Motor neuron (in vitro differentiated cells): ENCODE results near the gene FUZ. TPM values are rescaled to one million over a fixed set of nuclear protein-coding genes. Genes with fewer than 3 reads are reported as not detected.

Experiments used
- ATAC-seq, 8 experiments: fragments of 200-7000 bp; cut with Tn5 transposase; replicated peaks in 6 of 8; 2 replicates each; pipeline ENCODE4 v1.8.0; 2021; ENCODE audit warnings: mild to moderate bottlenecking in 8 of 8, moderate library complexity in 8 of 8
- H3K27ac ChIP-seq, 2 donors: fragments of 250-450 bp; sonication (Bioruptor Pico); 2 replicates each; pipeline ENCODE4 v1.9.0; 2021; ENCODE audit warnings: antibody characterized with exemption in 2 of 2, mild to moderate bottlenecking in 2 of 2, moderate library complexity in 1 of 2
- H3K4me1 ChIP-seq, 2 donors: fragments of 250-450 bp; sonication (Bioruptor Pico); replicated peaks in 1 of 2; 2 replicates each; pipeline ENCODE4 v1.6.1; 2021; ENCODE audit warnings: antibody characterized with exemption in 2 of 2, mild to moderate bottlenecking in 2 of 2, moderate library complexity in 1 of 2
- H3K4me3 ChIP-seq, 5 donors: fragments of 250-450 bp; sonication (Bioruptor Pico); 2 replicates each; pipeline ENCODE4 v1.9.0; 2021; ENCODE audit warnings: antibody characterized with exemption in 5 of 5, mild to moderate bottlenecking in 5 of 5, moderate library complexity in 4 of 5
- WGBS, 10 experiments: fragments of 450-650 bp; shearing (Covaris generic); methylation state at CpG; one replicate each; pipeline ENCODE4 v1.0.0; 2022; 5-methylcytosine and 5-hydroxymethylcytosine counted together
- in situ Hi-C, 9 experiments: fragments of 400-800 bp; cut with MboI; loops; one replicate each; pipeline ENCODE4 v1.15.0; 2021; ENCODE audit warnings: low sequenced_read_pairs in 9 of 9, low pct_unique_long_range_greater_than_20kb in 2 of 9; ENCODE audit not compliant: unreplicated experiment in 9 of 9
- total RNA-seq, 8 experiments: library from RNA; unstranded; fragments of 300-600 nt; gene quantifications; 2 replicates each; pipeline versions ENCODE4 v1.2.3 to v1.2.4, GENCODE V29; 2022

Gene FUZ
- total RNA-seq, 8 experiments from 2014 or later, result 9.9 to 27.1 (median 16.2) TPM

- Histone ChIP-seq H3K27ac (no peak overlapping the region), H3K4me3 (no peak overlapping the region), H3K4me1 (peaks cover 16 to 21% of the 10 kb centered on the region in 2 donors)
- in situ Hi-C loops, result no loop called here
- no peak for ATAC-seq
- WGBS, 10 experiments, result 80% methylated on average over 2 of the region's 18 CpGs; no CpG with 5 or more reads in 9 of the 10 experiments
Measured at GRCh38 chr19:49856574-49857021, 43.5 kb upstream of the FUZ start.

- peak overlapping the region in 1 of 2 donors; percentile 6 for H3K27ac ChIP-seq
- in situ Hi-C loops, result no loop called here
- peaks cover 16 to 17% of the 10 kb centered on the region in 2 donors for H3K4me1 ChIP-seq
- ATAC-seq, result no peak
- WGBS, 10 experiments, result 88 to 100% (median 97%) methylated on average over 2 to 7 of the region's 21 CpGs; no CpG with 5 or more reads in 6 of the 10 experiments
- H3K4me3 ChIP-seq, result no peak overlapping the region
Measured at GRCh38 chr19:49855676-49856573, 42.8 kb upstream of the FUZ start.

DNA sequence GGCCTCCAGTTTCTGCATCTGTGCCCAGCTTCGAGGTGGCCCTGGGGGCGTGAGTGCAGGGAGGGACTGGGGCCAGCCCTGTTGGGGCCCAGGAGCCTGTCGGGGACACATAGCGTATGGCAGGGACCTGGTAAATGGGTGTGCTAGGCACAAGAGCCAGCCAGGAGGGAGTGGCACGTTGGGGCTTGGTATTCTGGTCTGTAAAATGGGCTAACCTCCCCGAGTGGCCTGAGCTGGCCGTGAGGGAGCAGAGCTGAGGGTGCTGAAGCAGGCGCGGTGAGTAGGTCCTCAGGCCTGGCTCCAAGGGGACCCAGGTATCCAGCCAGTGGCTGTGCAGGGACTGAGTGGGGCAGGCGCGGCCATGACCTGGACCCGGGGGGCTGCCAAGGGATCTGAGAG, 42.2 kb upstream of the FUZ start:
- Histone ChIP-seq H3K4me3 (no peak overlapping the region), H3K27ac (no peak overlapping the region), H3K4me1 (peaks cover 16% of the 10 kb centered on the region in 2 donors)
- 67 to 100% (median 84%) methylated on average over 2 to 4 of the region's 12 CpGs; no CpG with 5 or more reads in 6 of the 10 experiments for WGBS, 10 experiments
- in situ Hi-C loops, result no loop called here
- no peak for ATAC-seq

DNA sequence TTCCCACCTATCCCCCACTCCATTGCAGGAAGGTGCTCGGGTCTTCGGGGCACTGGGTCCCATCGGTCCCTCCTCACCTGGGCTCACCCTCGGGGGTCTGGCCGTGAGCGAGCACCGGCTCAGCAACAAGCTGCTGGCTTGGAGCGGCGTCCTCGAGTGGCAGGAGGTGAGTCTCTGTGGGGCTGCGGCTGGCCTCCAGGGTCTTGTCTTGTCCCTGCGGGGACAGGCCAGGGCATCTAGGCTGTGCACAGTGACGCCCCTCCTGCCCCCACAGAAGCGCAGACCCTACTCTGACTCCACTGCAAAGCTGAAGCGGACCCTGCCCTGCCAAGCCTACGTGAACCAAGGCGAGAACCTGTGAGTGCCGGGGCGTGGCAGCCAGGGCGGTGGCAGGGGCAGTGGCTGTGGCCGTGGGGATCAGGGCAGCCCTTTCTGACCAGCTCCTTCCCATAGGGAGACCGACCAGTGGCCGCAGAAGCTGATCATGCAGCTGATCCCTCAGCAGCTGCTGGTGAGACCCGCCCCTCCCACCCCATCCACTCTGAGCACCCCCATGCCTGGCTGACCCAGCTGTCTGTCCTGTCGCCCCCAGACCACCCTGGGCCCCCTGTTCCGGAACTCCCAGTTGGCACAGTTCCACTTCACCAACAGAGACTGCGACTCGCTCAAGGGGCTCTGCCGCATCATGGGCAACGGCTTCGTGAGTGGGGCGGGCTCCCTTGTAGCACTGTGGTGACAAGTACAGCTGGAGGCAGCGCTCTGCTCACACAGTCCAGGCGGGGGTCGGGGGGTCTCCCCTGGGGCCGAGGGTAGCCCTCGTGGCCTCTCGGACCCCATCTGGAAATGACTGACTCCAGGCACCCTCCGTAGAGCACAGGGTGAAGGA, 41.5 kb upstream of the FUZ start:
- H3K4me3 ChIP-seq, result no peak overlapping the region
- H3K27ac ChIP-seq, result no peak overlapping the region
- ATAC-seq, result no peak
- in situ Hi-C loops, result no loop called here
- peaks cover 16 to 20% of the 10 kb centered on the region in 2 donors for H3K4me1 ChIP-seq
- WGBS, 10 experiments, result 80 to 90% methylated on average over 1 to 4 of the region's 39 CpGs; no CpG with 5 or more reads in 8 of the 10 experiments

- no peak for ATAC-seq
- in situ Hi-C loops, result no loop called here
- Histone ChIP-seq H3K4me3 (no peak overlapping the region), H3K27ac (no peak overlapping the region), H3K4me1 (peaks cover 16 to 20% of the 10 kb centered on the region in 2 donors)
- 71 to 100% (median 90%) methylated on average over 2 to 4 of the region's 10 CpGs; no CpG with 5 or more reads in 5 of the 10 experiments for WGBS, 10 experiments
Measured at GRCh38 chr19:49853852-49854377, 40.8 kb upstream of the FUZ start.

- Histone ChIP-seq H3K27ac (no peak overlapping the region), H3K4me3 (peak overlapping the region; percentile 87 to 99 (median 96)), H3K4me1 (peaks cover 16 to 20% of the 10 kb centered on the region in 2 donors)
- 40 to 100% (median 71%) methylated on average over 1 to 12 of the region's 14 CpGs; no CpG with 5 or more reads in 2 of the 10 experiments for WGBS, 10 experiments
- in situ Hi-C loops, result no loop called here
- no peak for ATAC-seq
Measured at GRCh38 chr19:49852631-49853126, 39.6 kb upstream of the FUZ start.

- WGBS, 10 experiments, result 0 to 18% (median 2%) methylated on average over 3 to 29 of the region's 78 CpGs; no CpG with 5 or more reads in 5 of the 10 experiments
- in situ Hi-C loops, result no loop called here
Measured at GRCh38 chr19:49851456-49852259, 38.6 kb upstream of the FUZ start.

DNA sequence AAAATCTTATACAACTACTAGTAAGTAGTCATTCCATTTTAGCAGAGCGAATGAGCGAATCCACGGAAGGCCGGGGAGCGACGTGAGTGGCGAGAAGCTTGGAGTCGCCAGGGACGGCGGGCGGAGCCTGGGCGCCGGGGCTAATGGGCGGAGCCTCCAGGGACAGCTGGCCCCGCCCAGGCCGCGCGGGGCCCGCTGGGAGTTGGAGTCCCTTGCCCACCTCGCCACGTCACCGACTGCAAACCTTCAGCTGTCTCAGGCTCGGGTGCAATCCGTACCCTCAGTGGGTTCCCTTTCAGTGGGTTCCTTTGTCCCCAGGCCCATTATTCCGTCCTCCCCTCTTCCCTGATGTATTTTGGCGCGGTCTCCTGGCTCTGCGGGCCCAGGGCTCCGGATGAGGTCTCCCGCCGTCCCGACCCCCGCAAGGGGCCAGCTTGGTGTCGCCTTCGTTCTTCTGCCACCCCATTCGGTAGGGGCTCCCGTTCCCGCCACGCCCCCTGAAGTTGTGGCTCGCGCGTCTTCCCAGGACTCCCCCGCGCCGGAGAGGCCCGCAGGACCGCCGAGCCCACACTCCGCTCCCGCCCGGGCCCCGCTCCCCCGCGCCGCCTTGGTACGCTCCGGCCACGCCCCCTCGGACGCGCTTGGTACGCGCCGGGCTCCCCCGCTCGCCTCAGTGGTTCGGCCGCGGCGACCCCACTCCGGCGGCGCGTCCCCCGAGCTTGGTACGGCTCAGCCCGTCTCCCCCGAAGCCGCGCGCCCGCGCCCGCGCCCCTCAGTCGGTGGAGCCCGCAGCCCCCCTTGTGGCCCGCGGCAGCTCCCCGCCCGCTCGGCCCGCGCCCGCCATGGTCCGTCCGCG, 37.6 kb upstream of the FUZ start, which contains the start of gene PTOV1:
TSS of gene PTOV1 (plus strand) at position 673 of the 856 bp plus-strand sequence.
- H3K4me1 ChIP-seq, result peaks cover 16 to 20% of the 10 kb centered on the region in 2 donors
- peak within 1 kb of the TSS; percentile 97 to 99 for H3K27ac ChIP-seq
- H3K4me3 ChIP-seq, result peak within 1 kb of the TSS; percentile 87 to 99 (median 96)
- 0 to 2% (median 0%) methylated on average over 1 to 25 of the region's 98 CpGs; no CpG with 5 or more reads in 6 of the 10 experiments for WGBS, 10 experiments
- in situ Hi-C loops, result no loop called here
- peak; percentile 84 to 88 (median 86) for ATAC-seq

More at GRCh38 chr19:49851456-49852259, 38.6 kb upstream of the FUZ start:
- peak; percentile 3 to 43 (median 16) for ATAC-seq
- peak overlapping the region; percentile 97 to 99 for H3K27ac ChIP-seq
- H3K4me1 ChIP-seq, result peaks cover 16 to 20% of the 10 kb centered on the region in 2 donors
- peak overlapping the region; percentile 87 to 99 (median 96) for H3K4me3 ChIP-seq

GRCh38 chr19:49850221-49850486, 37.1 kb upstream of the FUZ start:
- H3K4me3 ChIP-seq, result peak overlapping the region; percentile 87 to 99 (median 96)
- H3K27ac ChIP-seq, result peak overlapping the region; percentile 14 to 99
- peaks cover 16 to 20% of the 10 kb centered on the region in 2 donors for H3K4me1 ChIP-seq
- 38 to 100% (median 62%) methylated on average over 1 to 11 of the region's 12 CpGs; no CpG with 5 or more reads in 3 of the 10 experiments for WGBS, 10 experiments
- ATAC-seq, result no peak
- in situ Hi-C loops, result no loop called here

DNA sequence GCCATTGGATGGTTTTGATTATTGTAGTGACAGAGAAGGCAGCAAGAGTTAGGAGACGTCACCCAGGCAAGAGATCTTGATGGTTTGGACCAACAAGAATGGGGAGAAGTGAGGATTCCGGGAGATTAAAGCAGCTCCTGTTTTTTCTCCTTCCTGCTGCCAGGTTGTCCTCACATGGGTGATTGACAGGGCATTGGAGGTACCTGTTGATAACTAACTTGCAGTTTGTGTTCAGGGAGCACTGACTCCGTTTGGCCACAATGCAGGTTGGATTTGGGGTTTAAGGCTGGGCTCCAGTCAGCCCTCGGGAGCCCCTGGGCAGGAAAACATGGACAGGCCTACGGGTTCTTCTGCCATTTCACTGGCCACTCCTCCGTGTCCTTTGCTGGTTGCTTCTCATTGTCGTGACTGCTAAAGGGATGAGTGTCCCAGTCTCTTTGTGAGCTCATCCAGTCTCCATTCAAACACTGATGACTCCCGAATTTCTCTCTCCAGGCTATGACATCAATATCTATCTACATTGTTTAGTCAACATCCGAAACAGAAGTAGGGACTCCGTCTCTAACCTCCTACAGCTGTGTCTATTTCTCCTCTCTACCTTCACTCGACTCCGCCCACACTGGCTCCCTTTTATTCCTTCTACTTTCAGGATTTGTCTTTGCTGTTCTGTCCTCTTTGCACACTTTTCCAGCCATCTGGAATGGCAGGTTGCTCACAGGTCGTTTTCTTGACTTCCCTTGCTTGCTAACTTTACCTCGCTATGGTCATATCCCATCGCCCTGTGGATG, 36.5 kb upstream of the FUZ start:
- in situ Hi-C loops, result no loop called here
- Histone ChIP-seq H3K4me3 (peak overlapping the region in 4 of 5 donors; percentile 87 to 99 (median 96)), H3K4me1 (peaks cover 16 to 20% of the 10 kb centered on the region in 2 donors), H3K27ac (peak overlapping the region; percentile 14 to 99)
- WGBS, 10 experiments, result 0 to 91% (median 75%) methylated on average over 1 to 11 of the region's 15 CpGs
- no peak for ATAC-seq
